Heart right ventricle (tissue), 16 donors: ENCODE results near the gene LMBR1. TPM values are rescaled to one million over a fixed set of nuclear protein-coding genes. Genes with fewer than 3 reads are reported as not detected.

Source experiments
- ATAC-seq, 8 donors: fragments of 200-7000 bp; cut with Tn5 transposase; one replicate each; pipeline ENCODE4 v1.9.1; 2020; ENCODE audit warnings: mild to moderate bottlenecking in 8 of 8, moderate library complexity in 8 of 8, moderate number of reproducible peaks in 1 of 8
- DNase-seq, 2 donors: peaks; one replicate each; pipeline ENCODE4 v3.0.0-alpha.2; 2020
- H3K27ac ChIP-seq, 10 donors: fragments of 200-600 bp; sonication (generic) in 2 of 10; one replicate each; pipeline versions ENCODE4 v1.5.0 to v1.8.0; 2020 to 2022; ENCODE audit warnings: mild to moderate bottlenecking in 3 of 10
- H3K27me3 ChIP-seq, 7 donors: fragments of 200-600 bp; one replicate each; pipeline ENCODE4 v1.8.0; 2021 to 2022; ENCODE audit warnings: mild to moderate bottlenecking in 2 of 7
- H3K36me3 ChIP-seq, 9 donors: fragments of 200-600 bp; sonication (generic) in 1 of 9; one replicate each; pipeline versions ENCODE4 v1.5.0 to v1.8.0; 2020 to 2022; ENCODE audit warnings: mild to moderate bottlenecking in 2 of 9
- H3K4me1 ChIP-seq, 9 donors: fragments of 200-600 bp; sonication (generic) in 1 of 9; one replicate each; pipeline versions ENCODE4 v1.5.0 to v1.8.0; 2020 to 2022; ENCODE audit warnings: mild to moderate bottlenecking in 4 of 9
- H3K4me3 ChIP-seq, 10 donors: fragments of 200-600 bp; sonication (generic) in 2 of 10; one replicate each; pipeline versions ENCODE4 v1.5.0 to v1.8.0; 2020 to 2022; ENCODE audit warnings: mild to moderate bottlenecking in 7 of 10, moderate library complexity in 2 of 10
- H3K9me3 ChIP-seq, 11 donors: fragments of 200-600 bp in 10 of 11; sonication (generic) in 2 of 11; one replicate each; pipeline versions ENCODE4 v1.5.0 to v1.8.0; 2013 to 2022; ENCODE audit warnings: mild to moderate bottlenecking in 2 of 11, control low read depth in 1 of 11, moderate library complexity in 1 of 11
- WGBS, 2 donors: extraction: QIAGEN DNeasy Blood & Tissue Kit; methylation state at CpG; one replicate each; pipeline ENCODE4 v1.1.7; 2013; ENCODE audit warnings: inconsistent platforms in 1 of 2; 5-methylcytosine and 5-hydroxymethylcytosine counted together
- intact Hi-C, 10 donors: fragments of 100-400 bp; cut with DNase I; formaldehyde crosslinking; loops; one replicate each; pipeline versions ENCODE4 v1.11.1 to v1.14.2; 2022
- long read RNA-seq, 3 donors: library from polyadenylated mRNA; unstranded; transcript quantifications; one replicate each; pipeline ENCODE4 v2.0.0, GENCODE V29; 2020 to 2021
- polyA plus RNA-seq, 2 donors: library from polyadenylated mRNA; stranded (reverse); fragments of 200-250 nt; gene quantifications; one replicate each; pipeline ENCODE4 v1.2.3, GENCODE V29; 2013
- total RNA-seq, 10 donors: library from RNA; stranded (reverse); fragmentation: NEBNext Ultra II Directional in 3 of 10; extraction: Animal tissue kit (Norgen Biotek cat#: 25700) in 3 of 10; gene quantifications; one replicate each; pipeline versions ENCODE4 v1.2.1 to v1.2.4, GENCODE V29; 2021 to 2023
- TF ChIP-seq, protein P1 (sequence below), 9 donors: fragments of 200-600 bp; sonication (generic) in 2 of 9; IDR thresholded peaks; one replicate each; pipeline versions ENCODE4 v1.5.0 to v1.8.0; 2021 to 2022; ENCODE audit warnings: antibody characterized with exemption in 9 of 9, mild to moderate bottlenecking in 5 of 9, moderate library complexity in 1 of 9
- donor health status: Arrhythmogenic right ventricular cardiomyopathy.
- donor health status: ischemic (EF 13 %, LVEDD 7.1; RV severe dilation, severe dysfunction).
- donor health status: healthy with polysubstance abuse.
- donor health status: DM: no; HTN: yes; CAD: no.
- donor health status: DM: no; HTN: no; CAD: no.
- donor health status: ischemic (EF 25% LVEDD 6.9; RV normal size, moderate dysfunction).
- donor health status: ischemic (EF 25% LVEDD 5.7; RV mildly dilated, moderate dysfunction).
- donor health status: healthy.
- donor health status: DM: yes; HTN: yes; CAD: no.
- donor health status: Ischemic cardiomyopathy.
- donor health status: ischemic (EF 35%, LVEDD 5.7; RV mildly dilated, moderate dysfunction).
- donor health status: nonischemic (EF 11% LVEDD 7.7; RV severe dilation, severe dysfunction).
- donor health status: DM: yes; HTN: yes; CAD: no.
- donor health status: PGD.
- donor health status: ischemic (EF 29% LVEDD 5.4; RV normal size, mild dysfunction).
- donor health status: nonischemic (EF 23%, LVEDD 6.1; RV moderate dilation, normal function).

The LMBR1 gene, protein sequence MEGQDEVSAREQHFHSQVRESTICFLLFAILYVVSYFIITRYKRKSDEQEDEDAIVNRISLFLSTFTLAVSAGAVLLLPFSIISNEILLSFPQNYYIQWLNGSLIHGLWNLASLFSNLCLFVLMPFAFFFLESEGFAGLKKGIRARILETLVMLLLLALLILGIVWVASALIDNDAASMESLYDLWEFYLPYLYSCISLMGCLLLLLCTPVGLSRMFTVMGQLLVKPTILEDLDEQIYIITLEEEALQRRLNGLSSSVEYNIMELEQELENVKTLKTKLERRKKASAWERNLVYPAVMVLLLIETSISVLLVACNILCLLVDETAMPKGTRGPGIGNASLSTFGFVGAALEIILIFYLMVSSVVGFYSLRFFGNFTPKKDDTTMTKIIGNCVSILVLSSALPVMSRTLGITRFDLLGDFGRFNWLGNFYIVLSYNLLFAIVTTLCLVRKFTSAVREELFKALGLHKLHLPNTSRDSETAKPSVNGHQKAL
- total RNA-seq (10 to 100 TPM; 25.5 to 45.5 (median 39.3) TPM), polyA plus RNA-seq (10 to 100 TPM in 1 of 2 donors, 1 to 10 TPM in 1; 9.0 to 13.1 TPM)
- long read RNA-seq, donor 1, full-length matches to known transcripts, result 8 of 20 reads
- long read RNA-seq, donor 1, partial matches to known transcripts, result 1 of 20 reads
- long read RNA-seq, donor 1, other reads (novel, unspliced or antisense), result 11 of 20 reads
- long read RNA-seq, donor 2, full-length matches to known transcripts, result 6 of 16 reads
- long read RNA-seq, donor 2, partial matches to known transcripts, result 2 of 16 reads
- long read RNA-seq, donor 2, other reads (novel, unspliced or antisense), result 8 of 16 reads
- long read RNA-seq, donor 3, full-length matches to known transcripts, result 14 of 38 reads
- long read RNA-seq, donor 3, partial matches to known transcripts, result 8 of 38 reads
- long read RNA-seq, donor 3, other reads (novel, unspliced or antisense), result 16 of 38 reads

DNA sequence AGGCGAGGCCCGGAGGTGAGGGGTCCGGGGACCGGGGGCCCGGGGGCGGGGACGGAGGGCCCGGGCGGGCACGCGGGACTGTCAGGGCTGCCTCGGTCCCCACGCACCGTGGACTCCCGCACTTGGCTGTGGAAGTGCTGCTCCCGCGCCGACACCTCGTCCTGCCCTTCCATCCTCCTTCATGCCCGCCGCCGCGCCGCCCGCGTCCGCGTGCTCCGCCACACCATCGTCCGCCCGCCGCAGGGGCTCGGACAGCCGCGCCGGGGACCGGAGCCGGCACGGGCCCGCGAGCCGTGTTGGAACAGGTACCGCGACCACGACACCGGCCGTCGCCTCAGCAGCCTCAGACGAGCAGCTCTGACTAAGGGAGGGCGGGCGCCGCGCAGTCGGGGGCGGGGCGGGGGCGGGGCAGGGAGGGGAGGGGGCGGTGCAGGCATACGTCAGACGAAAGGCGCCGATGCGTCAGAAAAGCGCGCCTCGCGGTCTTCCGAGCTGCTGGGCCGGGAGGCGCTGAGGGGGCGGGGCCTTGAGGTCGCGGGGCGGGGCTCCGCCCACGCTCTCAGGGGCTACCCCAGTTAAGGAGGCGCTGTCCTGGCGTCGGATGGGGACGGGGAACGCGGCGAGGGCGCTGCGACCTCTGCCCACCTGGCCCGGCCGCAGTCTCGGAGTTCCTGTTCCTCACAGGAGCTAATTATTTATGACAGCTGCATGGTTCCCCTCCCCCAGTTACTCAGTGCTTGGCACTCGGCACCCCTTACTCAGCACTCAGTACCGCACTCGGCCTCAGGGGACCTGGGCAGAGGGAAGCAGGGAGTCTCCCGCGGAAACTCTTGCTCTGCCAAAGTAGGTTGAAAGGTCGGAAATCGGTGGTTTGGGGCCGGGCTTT is at the start of gene LMBR1:
Gene LMBR1 (minus strand): TSS at position 363 of the 886 bp plus-strand sequence. CDS start 190 bp downstream, at position 173.
- peak within 1 kb of the TSS; percentile 64 to 95 (median 84) for H3K4me3 ChIP-seq
- intact Hi-C loops, result loop anchor here in 3 of 10 donors (5.0 to 10.0 kb wide), 3 partner anchors 52 to 242 kb away; partner anchors contain the start of genes NOM1 (in 2 of the 3) and UBE3C (in 1 of the 3)
- ATAC-seq, result peak; percentile 95 to 99 (median 98)

DNA sequence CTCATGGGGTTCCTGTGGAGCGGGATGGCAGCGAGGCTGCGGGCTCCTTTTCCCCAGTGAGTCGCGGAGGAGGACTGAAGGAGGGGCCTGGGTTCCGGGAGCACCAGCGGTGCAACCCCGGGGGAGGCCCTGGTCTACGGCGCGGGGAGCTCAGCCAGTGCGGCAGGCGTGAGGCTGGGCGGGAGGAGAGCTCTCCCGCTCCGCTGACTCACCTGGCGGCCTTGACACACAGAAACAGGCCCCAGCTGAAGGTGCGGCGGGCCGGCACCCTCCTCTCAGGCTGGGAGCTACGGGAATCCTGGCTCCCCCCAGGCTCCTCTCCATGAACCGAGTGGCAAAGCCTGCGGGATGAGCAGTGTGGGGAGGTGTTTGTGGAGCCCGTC is 49.7 kb upstream of the LMBR1 start:
- TF ChIP-seq, protein P1, sequence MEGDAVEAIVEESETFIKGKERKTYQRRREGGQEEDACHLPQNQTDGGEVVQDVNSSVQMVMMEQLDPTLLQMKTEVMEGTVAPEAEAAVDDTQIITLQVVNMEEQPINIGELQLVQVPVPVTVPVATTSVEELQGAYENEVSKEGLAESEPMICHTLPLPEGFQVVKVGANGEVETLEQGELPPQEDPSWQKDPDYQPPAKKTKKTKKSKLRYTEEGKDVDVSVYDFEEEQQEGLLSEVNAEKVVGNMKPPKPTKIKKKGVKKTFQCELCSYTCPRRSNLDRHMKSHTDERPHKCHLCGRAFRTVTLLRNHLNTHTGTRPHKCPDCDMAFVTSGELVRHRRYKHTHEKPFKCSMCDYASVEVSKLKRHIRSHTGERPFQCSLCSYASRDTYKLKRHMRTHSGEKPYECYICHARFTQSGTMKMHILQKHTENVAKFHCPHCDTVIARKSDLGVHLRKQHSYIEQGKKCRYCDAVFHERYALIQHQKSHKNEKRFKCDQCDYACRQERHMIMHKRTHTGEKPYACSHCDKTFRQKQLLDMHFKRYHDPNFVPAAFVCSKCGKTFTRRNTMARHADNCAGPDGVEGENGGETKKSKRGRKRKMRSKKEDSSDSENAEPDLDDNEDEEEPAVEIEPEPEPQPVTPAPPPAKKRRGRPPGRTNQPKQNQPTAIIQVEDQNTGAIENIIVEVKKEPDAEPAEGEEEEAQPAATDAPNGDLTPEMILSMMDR (IDR thresholded peaks at IDR 0.05), result no peak
- H3K27me3 ChIP-seq, result peaks cover 6 to 48% (median 39%) of the 10 kb centered on the region in 7 donors
- intact Hi-C loops, result loop anchor here in 1 of 10 donors (10.0 kb wide), 1 partner anchor 48 kb away; the partner anchor contains the start of gene LMBR1

More for the DNA sequence above, at the start of gene LMBR1:
- 0% methylated on average over 61 to 97 of the region's 97 CpGs for WGBS, 2 donors
- Histone ChIP-seq H3K9me3 (no peaks in the 10 kb centered on the region), H3K36me3 (no peaks in the 10 kb centered on the region), H3K4me1 (peaks cover 0 to 45% (median 32%) of the 10 kb centered on the region in 9 donors), H3K27me3 (no peaks in the 10 kb centered on the region), H3K27ac (peak within 1 kb of the TSS; percentile 82 to 98 (median 94))
- peak; percentile 93 to 96 for DNase-seq
- TF ChIP-seq, protein P1 (IDR thresholded peaks at IDR 0.05), result peak; percentile 41 to 75 (median 61)

GRCh38 chr7:156941393-156942182 is 48.6 kb upstream of the LMBR1 start:
- no peaks in the 10 kb centered on the region for H3K9me3 ChIP-seq
- no peak overlapping the region for H3K27ac ChIP-seq
- TF ChIP-seq, protein P1 (IDR thresholded peaks at IDR 0.05), result no peak
- intact Hi-C loops, result loop anchor here in 1 of 10 donors (10.0 kb wide), 1 partner anchor 47 kb away; the partner anchor contains the start of gene LMBR1
- H3K4me3 ChIP-seq, result no peak overlapping the region
- WGBS, 2 donors, result 98 to 99% methylated on average over 79 to 92 of the region's 92 CpGs
- ATAC-seq (no peak), DNase-seq (no peak)
- H3K36me3 ChIP-seq, result no peaks in the 10 kb centered on the region
- H3K27me3 ChIP-seq, result peaks cover 6 to 48% (median 39%) of the 10 kb centered on the region in 7 donors
- no peaks in the 10 kb centered on the region for H3K4me1 ChIP-seq

More for the DNA sequence above, 49.7 kb upstream of the LMBR1 start:
- H3K27ac ChIP-seq, result no peak overlapping the region
- no peaks in the 10 kb centered on the region for H3K4me1 ChIP-seq
- no peaks in the 10 kb centered on the region for H3K9me3 ChIP-seq
- DNase-seq, result no peak
- peak in 4 of 8 donors; percentile 19 to 37 (median 34) for ATAC-seq
- no peak overlapping the region for H3K4me3 ChIP-seq
- 22 to 32% methylated on average over 24 of the region's 24 CpGs for WGBS, 2 donors
- no peaks in the 10 kb centered on the region for H3K36me3 ChIP-seq
